ENCODE data around the gene MEAF6. TPM values are rescaled to one million over a fixed set of nuclear protein-coding genes. Genes with fewer than 3 reads are reported as not detected.
A peak's percentile ranks its signal among the peaks of the same experiment; 100 is the strongest.

The MEAF6 gene
- total and polyA plus RNA-seq, 9 donors, result 38.7 to 108 (median 64.1) TPM

- Histone ChIP-seq H3K4me3 (no peak overlapping the region), H3K4me1 (ENCODE audit: insufficient read depth) (peaks cover 27% of the 10 kb centered on the region), H3K36me3 (no peaks in the 10 kb centered on the region), H3K27me3 (no peaks in the 10 kb centered on the region), H3K9me3 (no peaks in the 10 kb centered on the region), H3K27ac (peak overlapping the region; percentile 44 to 92)
- TF ChIP-seq POLR2A (IDR thresholded peaks at IDR 0.05), result no peak
- TF ChIP-seq EP300 (IDR thresholded peaks at IDR 0.05), result no peak
- TF ChIP-seq CTCF (IDR thresholded peaks at IDR 0.05), result no peak
- intact Hi-C loops (cut with DNase I), result no loop called here
- no peak for DNase-seq
- 77 to 89% (median 85%) methylated on average over 7 of the region's 7 CpGs for WGBS, 3 donors
These were observed 42.3 kb downstream of the MEAF6 start for GRCh38 chr1:37472281-37472680.

GRCh38 chr1:37471345-37472231, 43.0 kb downstream of the MEAF6 start:
- H3K4me1 ChIP-seq (ENCODE audit: insufficient read depth), result peaks cover 21% of the 10 kb centered on the region
- no peaks in the 10 kb centered on the region for H3K27me3 ChIP-seq
- no peaks in the 10 kb centered on the region for H3K36me3 ChIP-seq
- H3K9me3 ChIP-seq, result no peaks in the 10 kb centered on the region
- peak overlapping the region; percentile 17 for H3K4me3 ChIP-seq
- TF ChIP-seq POLR2A (IDR thresholded peaks at IDR 0.05), result no peak
- TF ChIP-seq CTCF (IDR thresholded peaks at IDR 0.05), result no peak
- no peak for TF ChIP-seq EP300 (IDR thresholded peaks at IDR 0.05)
- peak overlapping the region; percentile 44 to 86 for H3K27ac ChIP-seq
- DNase-seq, result peak; percentile 72 to 79 (median 74)
- intact Hi-C loops (cut with DNase I), result no loop called here
- 16 to 25% (median 19%) methylated on average over 13 of the region's 13 CpGs for WGBS, 3 donors

GRCh38 chr1:37469386-37469785, 45.2 kb downstream of the MEAF6 start:
- intact Hi-C loops (cut with DNase I), result no loop called here
- H3K4me1 ChIP-seq (ENCODE audit: insufficient read depth), result peaks cover 7% of the 10 kb centered on the region
- H3K9me3 ChIP-seq, result no peaks in the 10 kb centered on the region
- H3K27me3 ChIP-seq, result no peaks in the 10 kb centered on the region
- no peaks in the 10 kb centered on the region for H3K36me3 ChIP-seq
- DNase-seq, result no peak
- H3K27ac ChIP-seq, result no peak overlapping the region
- TF ChIP-seq CTCF (IDR thresholded peaks at IDR 0.05), result no peak
- TF ChIP-seq POLR2A (IDR thresholded peaks at IDR 0.05), result no peak
- TF ChIP-seq EP300 (IDR thresholded peaks at IDR 0.05), result no peak
- H3K4me3 ChIP-seq, result no peak overlapping the region
- 68 to 88% (median 72%) methylated on average over 3 of the region's 3 CpGs for WGBS, 3 donors

- 81 to 85% (median 83%) methylated on average over 5 of the region's 5 CpGs for WGBS, 3 donors
- intact Hi-C loops (cut with DNase I), result no loop called here
- Histone ChIP-seq H3K9me3 (no peaks in the 10 kb centered on the region), H3K4me1 (ENCODE audit: insufficient read depth) (peaks cover 5% of the 10 kb centered on the region), H3K27ac (no peak overlapping the region), H3K4me3 (no peak overlapping the region), H3K36me3 (no peaks in the 10 kb centered on the region), H3K27me3 (no peaks in the 10 kb centered on the region)
- no peak for TF ChIP-seq CTCF (IDR thresholded peaks at IDR 0.05)
- no peak for TF ChIP-seq EP300 (IDR thresholded peaks at IDR 0.05)
- TF ChIP-seq POLR2A (IDR thresholded peaks at IDR 0.05), result no peak
- no peak for DNase-seq
These were observed 46.5 kb downstream of the MEAF6 start for GRCh38 chr1:37468037-37468436.
